A549 (cell line): ENCODE data around the gene RBM14. TPM values are rescaled to one million over a fixed set of nuclear protein-coding genes. Genes with fewer than 3 reads are reported as not detected.

ENCODE experiments used
- ATAC-seq, 2 experiments: fragments of 200-7000 bp in 1 of 2; fragments of >200 bp in 1 of 2; cut with Nextera tagmentation in 1 of 2; cut with Tn5 transposase in 1 of 2; 3 replicates each; pipeline versions ENCODE4 v1.8.0 to v1.9.1; 2018 to 2020; ENCODE audit warnings: mild to moderate bottlenecking in 1 of 2, moderate library complexity in 1 of 2
- CTCF ChIA-PET: fragments of 300-600 bp; sonication (Branson Sonifier 250); formaldehyde crosslinking; extraction: SDS; loops from one replicate; lab custom pipeline; 2021; ENCODE audit warnings: antibody characterized with exemption, inconsistent platforms; lab: Yijun Ruan, JAX
- POLR2A ChIA-PET: fragments of 350-600 bp; formaldehyde crosslinking; extraction: SDS; loops from one replicate; lab custom pipeline; 2021; ENCODE audit warnings: antibody characterized with exemption, inconsistent platforms; lab: Yijun Ruan, JAX
- DNase-seq, 2 experiments: peaks; one replicate each; pipeline versions ENCODE4 v3.0.0 to v3.0.0-alpha.2; 2011 to 2016; ENCODE audit warnings: low read depth in 1 of 2, low spot score in 1 of 2
- FAIRE-seq: peaks from 2 replicates; lab custom pipeline; 2011; peaks lifted over from hg19 to GRCh38; lab: Jason Lieb, UNC
- H3K27ac ChIP-seq, 2 experiments: fragments of >200 bp; sonication (Bioruptor Twin); formaldehyde crosslinking; 3 replicates each; pipeline ENCODE4 v1.5.1; 2016 to 2017
- H3K4me1 ChIP-seq: fragments of >200 bp; sonication (Bioruptor Twin); formaldehyde crosslinking; 3 replicates; pipeline ENCODE4 v1.6.1; 2016
- H3K4me2 ChIP-seq: fragments of >200 bp; sonication (Bioruptor Twin); formaldehyde crosslinking; 3 replicates; pipeline ENCODE4 v1.6.1; 2016
- H3K4me3 ChIP-seq: fragments of >200 bp; sonication (Bioruptor Twin); formaldehyde crosslinking; 3 replicates; pipeline ENCODE4 v1.5.1; 2016
- H3K9me3 ChIP-seq: fragments of >200 bp; sonication (Bioruptor Twin); formaldehyde crosslinking; 3 replicates; pipeline ENCODE4 v1.6.1; 2016
- EHF ChIP-seq: fragments of 250-450 bp; sonication (Bioruptor Pico); IDR thresholded peaks from 2 replicates; pipeline ENCODE4 v1.5.0; 2020; ENCODE audit warnings: mild to moderate bottlenecking
- EHMT2 ChIP-seq: fragments of 200-600 bp; sonication (generic); IDR thresholded peaks from 2 replicates; pipeline ENCODE4 v1.6.1; 2016; ENCODE audit warnings: antibody characterized with exemption, low read depth, mild to moderate bottlenecking, moderate library complexity
- EP300 ChIP-seq, 2 experiments: fragments of >200 bp; sonication (Bioruptor Twin); formaldehyde crosslinking; IDR thresholded peaks; 2 replicates in 1 of 2; 3 replicates in 1 of 2; pipeline ENCODE4 v1.6.1; 2016 to 2017
- GATA3 ChIP-seq: IDR thresholded peaks from 2 replicates; pipeline ENCODE4 v1.6.1; 2012; ENCODE audit warnings: borderline replicate concordance
- HDAC2 ChIP-seq: fragments of 200-600 bp; sonication (generic); IDR thresholded peaks from 2 replicates; pipeline ENCODE4 v1.6.1; 2016
- HOXB5 ChIP-seq: fragments of 250-450 bp; sonication (Bioruptor Pico); IDR thresholded peaks from 2 replicates; pipeline ENCODE4 v1.5.0; 2020; ENCODE audit warnings: mild to moderate bottlenecking, moderate library complexity
- JUNB ChIP-seq: fragments of >200 bp; sonication (Bioruptor Twin); formaldehyde crosslinking; IDR thresholded peaks from 2 replicates; pipeline ENCODE4 v1.6.1; 2016
- KDM5A ChIP-seq: fragments of 200-600 bp; sonication (generic); IDR thresholded peaks from 2 replicates; pipeline ENCODE4 v1.6.1; 2016; ENCODE audit warnings: antibody characterized with exemption, mild to moderate bottlenecking
- NPAS2 ChIP-seq: fragments of 250-450 bp; sonication (Bioruptor Pico); IDR thresholded peaks from 2 replicates; pipeline ENCODE4 v1.8.0; 2022; ENCODE audit warnings: mild to moderate bottlenecking, moderate library complexity, borderline replicate concordance
- NR3C1 ChIP-seq: fragments of >200 bp; sonication (Bioruptor Twin); formaldehyde crosslinking; IDR thresholded peaks from 3 replicates; pipeline ENCODE4 v1.6.1; 2017
- RAD21 ChIP-seq, 2 experiments: fragments of >200 bp in 1 of 2; sonication (Bioruptor Twin) in 1 of 2; formaldehyde crosslinking in 1 of 2; IDR thresholded peaks in 1 of 2; conservative IDR thresholded peaks in 1 of 2; 2 replicates in 1 of 2; 3 replicates in 1 of 2; pipeline ENCODE4 v1.6.1; 2012 to 2018; ENCODE audit warnings: inconsistent platforms in 1 of 2
- RARB ChIP-seq: fragments of 250-450 bp; sonication (Bioruptor Pico); IDR thresholded peaks from 2 replicates; pipeline ENCODE4 v1.8.0; 2021; ENCODE audit warnings: mild to moderate bottlenecking, moderate library complexity
- RCOR1 ChIP-seq: fragments of 150-350 bp; IDR thresholded peaks from 2 replicates; pipeline ENCODE4 v1.6.1; 2014; ENCODE audit warnings: antibody characterized with exemption, low read length, low read depth
- RFX5 ChIP-seq: fragments of 450-650 bp; IDR thresholded peaks from 2 replicates; pipeline ENCODE4 v1.7.1; 2014; ENCODE audit warnings: antibody characterized with exemption, mild to moderate bottlenecking, moderate library complexity
- SMC3 ChIP-seq: fragments of >200 bp; sonication (Bioruptor Twin); formaldehyde crosslinking; IDR thresholded peaks from 3 replicates; pipeline ENCODE4 v1.6.1; 2018; ENCODE audit warnings: inconsistent platforms
- TFCP2L1 ChIP-seq: fragments of 250-450 bp; sonication (Bioruptor Pico); IDR thresholded peaks from 2 replicates; pipeline ENCODE4 v1.5.0; 2021; ENCODE audit warnings: mild to moderate bottlenecking
- WGBS: methylation state at CpG from one replicate; pipeline ENCODE4 v1.1.6; 2017; ENCODE audit errors: missing lambda C conversion rate; 5-methylcytosine and 5-hydroxymethylcytosine counted together
- polyA plus RNA-seq, 4 experiments: library from polyadenylated mRNA; depleted of rRNA in 3 of 4; stranded (reverse); fragments of >200 nt; fragmentation: RNase III in 1 of 4; extraction: RNeasy Plus Mini Kit Qiagen cat#74134 plus additional on column Dnase treatment in 1 of 4; gene quantifications; 2 replicates in 3 of 4; 3 replicates in 1 of 4; pipeline ENCODE4 v1.2.3, GENCODE V29; 2011 to 2017
- TF ChIP-seq, protein P1 (sequence below): fragments of >200 bp; sonication (Bioruptor Twin); formaldehyde crosslinking; IDR thresholded peaks from 3 replicates; pipeline ENCODE4 v1.5.1; 2016
- TF ChIP-seq, protein P2 (sequence below): fragments of 250-450 bp; sonication (Bioruptor Pico); IDR thresholded peaks from 2 replicates; pipeline ENCODE4 v1.5.0; 2020; ENCODE audit warnings: low read depth, mild to moderate bottlenecking, moderate library complexity
- TF ChIP-seq, protein P3 (sequence below): fragments of 250-450 bp; sonication (Bioruptor Pico); IDR thresholded peaks from 2 replicates; pipeline ENCODE4 v1.5.0; 2021; ENCODE audit warnings: mild to moderate bottlenecking, moderate library complexity, borderline replicate concordance
- TF ChIP-seq, protein P4 (sequence below): IDR thresholded peaks from 2 replicates; pipeline ENCODE4 v1.6.1; 2012

The RBM14 gene
- polyA plus RNA-seq, 2 of the 4 experiments (the other 2 are of a cell fraction) = 33.0 to 103 TPM

DNA sequence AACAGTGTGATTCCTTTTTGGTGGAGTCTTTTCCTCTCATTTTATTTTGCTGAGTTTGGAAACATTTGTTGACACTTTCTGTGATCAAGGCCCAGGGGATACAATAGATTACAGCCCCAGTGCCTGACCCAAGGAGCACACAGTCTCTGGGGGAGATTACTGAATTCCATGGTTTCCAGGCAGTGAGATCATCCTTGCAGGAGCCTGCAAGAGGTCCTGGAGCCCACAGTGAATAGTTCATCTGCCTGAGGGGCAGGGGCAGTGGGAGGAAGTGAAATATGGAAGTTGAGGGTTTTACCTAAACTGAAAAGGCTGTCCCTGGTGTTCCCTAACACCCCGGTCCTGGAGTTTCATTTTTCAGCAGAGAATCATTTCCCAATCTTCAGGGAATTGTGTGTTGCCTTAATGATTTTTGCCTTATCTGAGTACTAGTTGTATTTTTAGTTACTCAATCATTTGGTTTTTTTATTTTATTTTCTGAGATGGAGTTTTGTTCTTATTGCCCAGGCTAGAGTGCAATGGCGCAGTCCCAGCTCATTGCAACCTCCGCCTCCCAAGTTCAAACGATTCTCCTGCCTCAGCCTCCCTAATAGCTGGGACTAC is 15.7 kb upstream of the RBM14 start:
- no peak overlapping the region for H3K4me3 ChIP-seq
- FAIRE-seq (no peak), ATAC-seq (no peak), DNase-seq (no peak)
- ChIA-PET CTCF (interaction anchor here (2.4 to 4.3 kb wide), 2 partner anchors 9 to 21 kb away, joined by 8 to 16 read pairs; partner anchors contain the start of gene CCDC87), POLR2A (interaction anchor here (1.0 to 2.4 kb wide), 2 partner anchors 16 to 55 kb away, joined by 3 to 11 read pairs; partner anchors contain the start of genes RBM14 and ZDHHC24)
- H3K27ac ChIP-seq = no peak overlapping the region
- no peak overlapping the region for H3K4me2 ChIP-seq
- WGBS = 93% methylated on average over 4 of the region's 4 CpGs
- H3K4me1 ChIP-seq = 0 out of 3 replicates have a peak, but pooled peaks cover 3% of the 10 kb centered on the region
- TF ChIP-seq NR3C1 (no peak), EP300 (IDR thresholded peaks at IDR 0.05) (no peak), KDM5A (no peak), NPAS2 (CRISPR knock-in tag) (no peak)
- no peaks in the 10 kb centered on the region for H3K9me3 ChIP-seq

DNA sequence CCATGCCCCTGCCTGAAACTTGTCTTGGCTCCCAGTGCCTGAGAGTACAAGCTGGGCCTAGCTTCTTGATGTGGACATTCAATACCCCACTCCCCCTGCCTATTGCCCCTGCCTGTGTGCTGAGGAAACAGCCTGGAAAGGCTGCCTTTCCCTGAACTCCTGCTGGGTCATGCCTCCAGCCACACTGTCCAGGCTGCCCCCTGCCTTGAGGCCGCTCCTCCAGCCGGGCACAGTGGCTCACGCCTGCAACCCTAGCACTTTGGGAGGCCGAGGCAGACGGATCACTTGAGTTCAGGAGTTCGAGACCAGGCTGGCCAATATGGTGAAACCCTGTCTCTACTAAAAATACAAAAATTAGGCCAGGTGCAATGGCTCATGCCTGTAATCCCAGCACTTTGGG is 13.4 kb upstream of the RBM14 start:
- no peak overlapping the region for H3K4me3 ChIP-seq
- FAIRE-seq = no peak

More for the DNA sequence above, 13.4 kb upstream of the RBM14 start:
- H3K27ac ChIP-seq = peak overlapping the region in 1 of 2 experiments; percentile 55; a peak in 3 of 6 replicates
- TF ChIP-seq SMC3 (no peak), EHF (CRISPR knock-in tag) (no peak), HDAC2 (no peak), RARB (CRISPR knock-in tag) (no peak), JUNB (no peak), RAD21 (conservative IDR thresholded peaks at IDR 0.05 in 1 of 2, IDR thresholded peaks at IDR 0.05 in 1 of 2) (no peak), RCOR1 (no peak), NR3C1 (no peak), EHMT2 (no peak), HOXB5 (CRISPR knock-in tag) (no peak), TFCP2L1 (CRISPR knock-in tag) (no peak), GATA3 (no peak), RFX5 (no peak)
- TF ChIP-seq, protein P1, sequence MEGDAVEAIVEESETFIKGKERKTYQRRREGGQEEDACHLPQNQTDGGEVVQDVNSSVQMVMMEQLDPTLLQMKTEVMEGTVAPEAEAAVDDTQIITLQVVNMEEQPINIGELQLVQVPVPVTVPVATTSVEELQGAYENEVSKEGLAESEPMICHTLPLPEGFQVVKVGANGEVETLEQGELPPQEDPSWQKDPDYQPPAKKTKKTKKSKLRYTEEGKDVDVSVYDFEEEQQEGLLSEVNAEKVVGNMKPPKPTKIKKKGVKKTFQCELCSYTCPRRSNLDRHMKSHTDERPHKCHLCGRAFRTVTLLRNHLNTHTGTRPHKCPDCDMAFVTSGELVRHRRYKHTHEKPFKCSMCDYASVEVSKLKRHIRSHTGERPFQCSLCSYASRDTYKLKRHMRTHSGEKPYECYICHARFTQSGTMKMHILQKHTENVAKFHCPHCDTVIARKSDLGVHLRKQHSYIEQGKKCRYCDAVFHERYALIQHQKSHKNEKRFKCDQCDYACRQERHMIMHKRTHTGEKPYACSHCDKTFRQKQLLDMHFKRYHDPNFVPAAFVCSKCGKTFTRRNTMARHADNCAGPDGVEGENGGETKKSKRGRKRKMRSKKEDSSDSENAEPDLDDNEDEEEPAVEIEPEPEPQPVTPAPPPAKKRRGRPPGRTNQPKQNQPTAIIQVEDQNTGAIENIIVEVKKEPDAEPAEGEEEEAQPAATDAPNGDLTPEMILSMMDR = no peak
- TF ChIP-seq, protein P2, sequence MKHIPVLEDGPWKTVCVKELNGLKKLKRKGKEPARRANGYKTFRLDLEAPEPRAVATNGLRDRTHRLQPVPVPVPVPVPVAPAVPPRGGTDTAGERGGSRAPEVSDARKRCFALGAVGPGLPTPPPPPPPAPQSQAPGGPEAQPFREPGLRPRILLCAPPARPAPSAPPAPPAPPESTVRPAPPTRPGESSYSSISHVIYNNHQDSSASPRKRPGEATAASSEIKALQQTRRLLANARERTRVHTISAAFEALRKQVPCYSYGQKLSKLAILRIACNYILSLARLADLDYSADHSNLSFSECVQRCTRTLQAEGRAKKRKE = no peak
- TF ChIP-seq, protein P3, sequence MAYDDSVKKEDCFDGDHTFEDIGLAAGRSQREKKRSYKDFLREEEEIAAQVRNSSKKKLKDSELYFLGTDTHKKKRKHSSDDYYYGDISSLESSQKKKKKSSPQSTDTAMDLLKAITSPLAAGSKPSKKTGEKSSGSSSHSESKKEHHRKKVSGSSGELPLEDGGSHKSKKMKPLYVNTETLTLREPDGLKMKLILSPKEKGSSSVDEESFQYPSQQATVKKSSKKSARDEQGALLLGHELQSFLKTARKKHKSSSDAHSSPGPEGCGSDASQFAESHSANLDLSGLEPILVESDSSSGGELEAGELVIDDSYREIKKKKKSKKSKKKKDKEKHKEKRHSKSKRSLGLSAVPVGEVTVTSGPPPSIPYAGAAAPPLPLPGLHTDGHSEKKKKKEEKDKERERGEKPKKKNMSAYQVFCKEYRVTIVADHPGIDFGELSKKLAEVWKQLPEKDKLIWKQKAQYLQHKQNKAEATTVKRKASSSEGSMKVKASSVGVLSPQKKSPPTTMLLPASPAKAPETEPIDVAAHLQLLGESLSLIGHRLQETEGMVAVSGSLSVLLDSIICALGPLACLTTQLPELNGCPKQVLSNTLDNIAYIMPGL (CRISPR knock-in tag) = no peak
- TF ChIP-seq, protein P4, sequence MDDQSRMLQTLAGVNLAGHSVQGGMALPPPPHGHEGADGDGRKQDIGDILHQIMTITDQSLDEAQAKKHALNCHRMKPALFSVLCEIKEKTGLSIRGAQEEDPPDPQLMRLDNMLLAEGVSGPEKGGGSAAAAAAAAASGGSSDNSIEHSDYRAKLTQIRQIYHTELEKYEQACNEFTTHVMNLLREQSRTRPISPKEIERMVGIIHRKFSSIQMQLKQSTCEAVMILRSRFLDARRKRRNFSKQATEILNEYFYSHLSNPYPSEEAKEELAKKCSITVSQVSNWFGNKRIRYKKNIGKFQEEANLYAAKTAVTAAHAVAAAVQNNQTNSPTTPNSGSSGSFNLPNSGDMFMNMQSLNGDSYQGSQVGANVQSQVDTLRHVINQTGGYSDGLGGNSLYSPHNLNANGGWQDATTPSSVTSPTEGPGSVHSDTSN = no peak
- H3K4me2 ChIP-seq = no peak overlapping the region
- CTCF ChIA-PET = interaction anchor here (4.3 kb wide), 1 partner anchor 12 kb away, joined by 16 read pairs; the partner anchor contains the start of gene CCDC87
- ATAC-seq (no peak), DNase-seq (no peak)
- POLR2A ChIA-PET = interaction anchor here (1.1 kb wide), 1 partner anchor 13 kb away, joined by 3 read pairs; no protein-coding TSS in a partner anchor
- peaks cover 26% of the 10 kb centered on the region for H3K4me1 ChIP-seq
- H3K9me3 ChIP-seq = no peaks in the 10 kb centered on the region
- 91% methylated on average over 5 of the region's 6 CpGs for whole genome bisulfite sequencing
